Vein endothelial cell (primary cell): ENCODE data around the gene SIGLEC10. TPM values are rescaled to one million over a fixed set of nuclear protein-coding genes. Genes with fewer than 3 reads are reported as not detected.

Experiments used
- small RNA-seq: library from RNA; depleted of rRNA; stranded (forward); fragments of <200 nt; gene quantifications from one replicate; pipeline ENCODE3, GENCODE V24; 2012
- total RNA-seq: library from RNA; depleted of rRNA; stranded (reverse); fragments of >200 nt; gene quantifications from 2 replicates; pipeline ENCODE4 v1.2.3, GENCODE V29; 2012

The SIGLEC10 gene, protein sequence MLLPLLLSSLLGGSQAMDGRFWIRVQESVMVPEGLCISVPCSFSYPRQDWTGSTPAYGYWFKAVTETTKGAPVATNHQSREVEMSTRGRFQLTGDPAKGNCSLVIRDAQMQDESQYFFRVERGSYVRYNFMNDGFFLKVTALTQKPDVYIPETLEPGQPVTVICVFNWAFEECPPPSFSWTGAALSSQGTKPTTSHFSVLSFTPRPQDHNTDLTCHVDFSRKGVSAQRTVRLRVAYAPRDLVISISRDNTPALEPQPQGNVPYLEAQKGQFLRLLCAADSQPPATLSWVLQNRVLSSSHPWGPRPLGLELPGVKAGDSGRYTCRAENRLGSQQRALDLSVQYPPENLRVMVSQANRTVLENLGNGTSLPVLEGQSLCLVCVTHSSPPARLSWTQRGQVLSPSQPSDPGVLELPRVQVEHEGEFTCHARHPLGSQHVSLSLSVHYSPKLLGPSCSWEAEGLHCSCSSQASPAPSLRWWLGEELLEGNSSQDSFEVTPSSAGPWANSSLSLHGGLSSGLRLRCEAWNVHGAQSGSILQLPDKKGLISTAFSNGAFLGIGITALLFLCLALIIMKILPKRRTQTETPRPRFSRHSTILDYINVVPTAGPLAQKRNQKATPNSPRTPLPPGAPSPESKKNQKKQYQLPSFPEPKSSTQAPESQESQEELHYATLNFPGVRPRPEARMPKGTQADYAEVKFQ
- not detected in 2 replicates for total RNA-seq

GRCh38 chr19:51417107-51417809 lies at the start of gene SIGLEC10:
Gene SIGLEC10, minus strand, starts transcription at chr19:51417642. Its CDS starts 61 bp downstream, at chr19:51417581.

DNA sequence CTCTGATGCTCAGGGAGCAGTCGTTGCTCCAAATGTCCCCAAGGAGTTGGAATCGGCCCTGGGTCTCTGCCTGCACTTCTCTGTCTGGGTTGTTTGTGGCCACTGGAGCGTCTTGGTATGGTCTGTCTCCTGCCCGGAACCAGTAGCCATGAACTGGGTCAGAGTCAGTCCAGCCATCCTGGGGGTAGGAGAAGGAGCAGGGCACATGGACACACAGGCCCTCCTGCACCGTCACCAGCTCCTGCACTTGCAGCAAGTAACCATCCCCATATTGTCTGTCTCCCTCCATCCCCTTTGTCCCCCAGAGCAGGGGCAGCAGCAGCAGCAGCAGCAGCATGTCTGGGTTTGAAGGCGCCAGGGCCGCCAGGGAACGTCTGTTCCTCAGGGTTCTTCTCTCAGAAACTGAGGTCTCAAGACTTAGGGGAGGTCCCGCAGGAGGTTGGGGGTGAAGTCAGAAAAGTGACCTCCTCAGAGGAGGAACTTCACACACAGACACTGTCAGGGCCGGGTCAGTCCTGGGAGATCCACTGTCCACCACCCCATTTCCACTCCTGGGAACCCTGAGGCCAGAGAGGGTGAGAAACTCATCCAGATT lies 40.7 kb upstream of the SIGLEC10 start, which contains the start of gene SIGLEC8:
Gene SIGLEC8, minus strand, starts transcription at position 404 of the 595 bp plus-strand sequence. Its CDS starts 67 bp downstream, at position 337.

DNA sequence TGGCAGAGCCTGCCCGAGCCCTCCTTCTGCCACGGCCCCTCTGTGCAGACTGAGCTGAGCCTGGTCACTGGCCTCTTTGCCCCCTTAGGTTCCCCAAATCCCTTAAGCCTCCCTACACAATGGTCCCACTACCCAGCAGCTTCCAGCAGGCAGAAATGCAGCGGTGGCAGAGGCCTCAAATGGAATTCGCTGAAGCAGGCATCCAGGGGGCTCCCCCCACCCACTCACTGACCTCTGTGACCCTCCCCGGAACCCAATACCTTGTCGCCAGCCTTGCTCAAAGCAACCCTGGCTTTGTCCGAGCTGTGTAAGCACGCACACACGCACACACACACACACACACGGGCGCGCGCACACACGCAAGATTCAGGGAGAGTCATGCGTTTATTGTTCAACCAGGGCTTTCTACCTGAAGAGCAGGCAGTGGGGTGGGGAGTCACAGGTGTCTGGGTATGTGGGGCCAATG lies 29.5 kb downstream of the SIGLEC10 start, which contains the start of gene LIM2:
Gene LIM2, minus strand, starts transcription at position 51 of the 466 bp plus-strand sequence. CDS start 531 bp downstream, outside the sequence.

GRCh38 chr19:51372649-51373504 lies 44.6 kb downstream of the SIGLEC10 start, which contains the start of gene NKG7:
Gene NKG7, minus strand, starts transcription at chr19:51372654. Its CDS starts 119 bp downstream, at chr19:51372535.

GRCh38 chr19:51368366-51369282 lies 48.8 kb downstream of the SIGLEC10 start, which contains the start of gene CLDND2:
Gene CLDND2, minus strand, starts transcription at chr19:51369003. Its CDS starts 426 bp downstream, at chr19:51368577.

GRCh38 chr19:51365965-51366388 lies 51.5 kb downstream of the SIGLEC10 start, which contains the start of gene ETFB:
Gene ETFB, minus strand, starts transcription at chr19:51366388. Its CDS starts 62 bp downstream, at chr19:51366326.

Small RNAs within 50 kb of the gene (small RNA-seq; reads per million reads assigned to genes)
- not detected for gene AC020914.5

Other genes starting within 250 kb of the SIGLEC10 start
- not detected in 2 replicates for gene CD33, start 192.6 kb downstream of the SIGLEC10 start, total RNA-seq
- not detected in 2 replicates for gene SIGLECL1, start 166.6 kb downstream of the SIGLEC10 start, total RNA-seq
- not detected in 2 replicates for gene IGLON5, start 106.0 kb downstream of the SIGLEC10 start, total RNA-seq
- 0.19 and 0.33 TPM in 2 replicates for gene VSIG10L, start 75.5 kb downstream of the SIGLEC10 start, total RNA-seq
- gene ETFB, start 51.3 kb downstream of the SIGLEC10 start, total RNA-seq, result 58.4 and 87.9 TPM in 2 replicates
- not detected in 2 replicates for gene CLDND2, start 48.6 kb downstream of the SIGLEC10 start, total RNA-seq
- gene NKG7, start 45.0 kb downstream of the SIGLEC10 start, total RNA-seq, result not detected in 2 replicates
- not detected in 2 replicates for gene LIM2, start 29.7 kb downstream of the SIGLEC10 start, total RNA-seq
- not detected in 2 replicates for gene C19orf84, start 27.1 kb downstream of the SIGLEC10 start, total RNA-seq
- gene SIGLEC8, start 40.8 kb upstream of the SIGLEC10 start, total RNA-seq, result not detected in 2 replicates
- gene CEACAM18, start 60.9 kb upstream of the SIGLEC10 start, total RNA-seq, result not detected in 2 replicates
- gene SIGLEC12, start 84.2 kb upstream of the SIGLEC10 start, total RNA-seq, result not detected in 2 replicates
- not detected in 2 replicates for gene SIGLEC6, start 114.0 kb upstream of the SIGLEC10 start, total RNA-seq
- gene ZNF175, start 153.6 kb upstream of the SIGLEC10 start, total RNA-seq, result 11.0 and 17.0 TPM in 2 replicates
- gene SIGLEC5, start 212.8 kb upstream of the SIGLEC10 start, total RNA-seq, result under 0.01 TPM in 1 of 2 replicates, not detected in the other
- 0.29 and 0.33 TPM in 2 replicates for gene SIGLEC14, start 229.2 kb upstream of the SIGLEC10 start, total RNA-seq